Measurements from ENCODE around the gene AUTS2.

AUTS2 gene

DNA sequence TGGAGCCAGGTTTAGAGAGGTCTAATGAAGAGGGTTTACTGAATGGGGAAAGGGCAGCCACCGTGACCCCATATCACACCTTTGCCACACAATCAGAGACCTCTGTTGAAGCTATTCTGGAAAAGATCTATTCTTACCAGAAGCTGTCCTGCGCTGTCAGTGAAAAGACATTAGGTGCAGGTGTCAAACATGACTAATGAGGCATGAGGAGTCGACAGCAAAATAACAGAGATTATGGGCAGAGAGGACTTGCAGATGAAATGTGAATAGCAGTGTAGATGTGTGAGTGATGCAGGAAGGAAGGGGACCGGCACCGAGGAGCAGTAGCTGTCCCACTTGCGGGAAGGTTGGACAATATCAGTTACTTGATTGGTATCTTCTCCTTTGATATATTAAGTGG, 906.0 kb downstream of the AUTS2 start:
- no peak for DNase-seq (ENCODE audit: low read depth)

DNA sequence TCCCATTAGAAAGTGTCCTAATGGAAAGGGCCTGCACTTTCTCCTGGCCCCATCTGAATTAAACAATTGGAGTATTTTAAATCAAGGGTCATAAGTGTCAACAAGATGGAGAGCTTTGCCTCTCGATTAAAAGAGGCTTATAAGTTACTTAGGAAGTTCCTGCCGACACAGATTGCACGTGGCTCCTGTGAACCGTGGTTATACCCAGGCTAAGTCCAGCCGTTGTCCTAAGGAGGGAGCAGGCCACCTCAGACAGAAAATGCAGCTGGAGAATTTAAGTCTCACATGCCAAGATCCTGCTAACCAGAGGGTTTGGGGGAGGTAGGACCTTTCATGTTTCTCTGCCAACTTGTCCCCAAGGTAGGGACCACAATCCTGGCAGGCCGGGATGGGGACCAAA, 907.2 kb downstream of the AUTS2 start:
- no peak for DNase-seq (ENCODE audit: low read depth)

DNA sequence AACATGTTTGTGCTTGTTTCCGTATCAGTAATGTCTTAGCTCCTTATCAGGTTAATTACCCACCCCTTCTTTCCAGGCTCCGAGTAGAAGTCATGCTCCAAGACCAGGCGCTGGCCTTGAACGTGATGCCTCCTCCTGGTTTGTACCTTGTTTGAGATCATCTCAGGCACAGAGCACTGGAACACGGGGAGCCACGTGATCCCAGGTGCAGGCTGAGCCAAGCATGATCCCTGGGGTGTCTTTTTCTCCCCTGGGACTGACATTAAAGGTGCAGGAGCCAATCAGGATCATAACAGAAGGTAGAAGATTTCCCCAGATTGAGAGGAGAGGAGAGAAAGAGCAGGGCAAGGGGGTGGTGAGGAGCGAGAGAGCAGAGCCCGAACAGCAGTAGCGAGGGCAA, 907.6 kb downstream of the AUTS2 start:
- DNase-seq (ENCODE audit: low read depth): no peak

DNA sequence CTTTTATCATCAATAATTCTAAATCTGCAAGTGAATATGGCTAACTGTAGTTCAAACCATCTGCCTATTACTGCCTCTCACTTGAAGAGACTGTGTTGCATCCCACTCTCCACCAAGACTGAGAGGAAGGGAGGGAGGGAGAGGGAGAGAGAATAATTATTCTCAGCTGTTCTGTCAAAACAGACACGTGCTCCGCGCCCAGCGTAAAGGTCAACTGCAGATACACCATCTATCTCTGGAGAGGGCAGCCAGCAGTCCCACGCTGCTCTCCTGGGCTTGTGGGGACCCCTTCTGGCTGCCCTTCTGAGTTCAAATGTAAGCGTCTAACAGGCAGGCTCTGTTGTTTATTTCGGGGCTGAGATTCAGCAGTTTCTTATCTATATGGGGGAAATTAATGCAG, 908.2 kb downstream of the AUTS2 start:
- DNase-seq (ENCODE audit: low read depth): no peak

DNA sequence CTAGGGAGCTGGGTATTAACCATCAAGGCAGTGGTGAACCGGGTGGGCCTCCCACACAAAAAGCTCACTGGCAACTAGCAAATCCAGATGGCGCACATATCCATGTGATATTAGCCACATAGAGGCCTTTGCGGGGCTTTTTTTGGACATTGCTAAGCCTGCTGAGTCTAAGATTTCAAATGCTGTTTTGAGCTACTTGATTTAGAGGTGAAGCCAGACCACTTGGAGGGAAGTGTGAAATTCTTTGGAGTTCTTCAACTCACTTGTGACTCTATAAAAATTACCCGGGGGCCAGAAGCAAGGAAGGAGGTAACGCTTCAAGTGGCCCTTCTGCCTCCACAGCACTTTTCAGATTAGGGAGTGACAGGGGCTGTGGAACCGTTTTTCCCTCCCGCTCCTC, 913.9 kb downstream of the AUTS2 start:
- DNase-seq (ENCODE audit: low read depth): no peak

DNA sequence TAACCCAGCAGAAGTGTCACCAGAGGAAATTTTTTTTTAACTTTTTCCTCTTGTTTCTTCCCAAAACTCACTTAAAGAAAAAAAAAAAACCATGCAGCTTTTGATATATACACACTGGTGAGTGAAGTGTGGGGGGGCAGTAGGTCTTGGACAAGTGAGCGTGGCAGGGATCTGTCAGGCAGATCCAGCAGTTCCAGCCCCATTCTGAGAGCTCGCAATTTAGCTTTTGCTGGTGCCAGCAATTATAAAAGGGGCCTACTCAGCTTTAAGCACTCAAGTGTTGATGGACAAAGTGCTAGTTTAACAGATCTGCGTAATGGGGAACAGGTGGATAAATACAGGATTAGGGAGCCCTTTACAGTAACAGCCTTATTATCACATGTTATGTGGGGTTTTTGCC, 914.5 kb downstream of the AUTS2 start:
- DNase-seq (ENCODE audit: low read depth): no peak

DNA sequence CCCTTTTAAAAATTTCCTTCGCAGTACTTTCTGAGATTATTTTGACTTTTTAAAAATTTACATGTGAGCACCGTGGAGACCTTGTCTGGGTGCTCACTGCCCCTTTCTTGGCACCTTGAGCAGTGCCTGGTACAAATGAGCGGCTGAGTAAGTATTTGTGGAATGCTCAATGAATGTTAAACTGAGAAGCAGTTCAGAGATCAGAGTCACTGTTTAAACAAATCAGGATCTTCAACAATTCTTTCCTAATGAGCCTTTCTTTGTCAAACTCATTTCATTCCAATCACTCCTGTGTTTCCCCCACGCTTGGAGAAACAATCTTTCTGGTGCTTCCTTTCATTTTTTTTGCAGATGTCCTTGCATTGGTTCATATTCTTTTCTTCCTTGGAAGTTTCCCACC, 922.3 kb downstream of the AUTS2 start:
- DNase-seq (ENCODE audit: low read depth): no peak

DNA sequence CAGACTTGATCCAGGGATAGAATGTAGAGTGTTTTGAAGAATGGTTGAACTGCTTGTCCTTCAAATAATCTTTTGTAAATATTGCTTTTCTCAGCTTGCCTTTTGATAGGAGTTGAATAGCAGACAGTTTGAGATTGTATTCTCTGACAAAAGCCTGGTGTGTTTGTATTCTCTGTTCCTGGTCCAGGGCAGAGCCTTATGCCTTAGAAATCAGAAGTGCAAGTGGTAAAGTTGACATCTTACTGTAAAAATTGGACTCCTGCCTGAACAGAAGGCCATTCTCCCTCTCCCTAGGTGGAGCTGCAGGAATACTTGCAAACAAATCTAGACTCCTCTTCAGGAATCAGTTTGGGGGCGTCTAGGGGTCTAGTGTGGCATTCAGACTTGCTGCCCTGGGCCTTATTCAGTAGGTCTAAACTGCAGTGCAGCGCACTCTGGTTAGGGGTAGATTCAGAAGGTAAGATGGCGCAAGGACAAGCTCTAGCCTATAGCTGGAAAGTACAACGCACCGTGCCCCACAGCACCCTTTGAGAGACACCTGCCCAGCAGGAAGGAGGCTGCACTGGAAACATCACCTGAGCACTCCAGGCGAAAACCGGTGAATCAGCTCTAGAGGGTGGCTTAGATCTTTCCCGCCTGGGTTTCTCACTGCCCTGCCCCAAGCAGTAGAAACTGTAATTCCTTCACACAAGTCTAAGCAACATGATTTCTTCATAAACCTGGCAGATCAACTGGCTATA, 925.1 kb downstream of the AUTS2 start:
- DNase-seq (ENCODE audit: low read depth): no peak

DNA sequence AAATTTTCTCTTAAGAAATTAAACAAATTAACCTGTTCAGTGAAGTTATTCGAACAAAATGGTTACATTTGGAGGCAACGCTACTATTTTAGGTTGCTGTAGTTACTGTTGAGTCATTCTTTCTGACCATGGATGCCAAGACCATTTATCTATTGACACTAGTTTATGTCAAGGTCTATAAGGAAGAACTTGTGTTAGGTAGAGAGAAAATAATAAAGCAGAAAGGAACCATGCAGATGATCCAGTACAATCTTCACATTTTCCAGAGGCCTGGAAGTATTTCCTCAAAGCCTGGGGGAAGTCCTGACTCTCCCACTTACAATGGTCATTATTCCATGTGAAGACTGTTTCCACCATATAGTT, 925.7 kb downstream of the AUTS2 start:
- DNase-seq (ENCODE audit: low read depth): no peak

DNA sequence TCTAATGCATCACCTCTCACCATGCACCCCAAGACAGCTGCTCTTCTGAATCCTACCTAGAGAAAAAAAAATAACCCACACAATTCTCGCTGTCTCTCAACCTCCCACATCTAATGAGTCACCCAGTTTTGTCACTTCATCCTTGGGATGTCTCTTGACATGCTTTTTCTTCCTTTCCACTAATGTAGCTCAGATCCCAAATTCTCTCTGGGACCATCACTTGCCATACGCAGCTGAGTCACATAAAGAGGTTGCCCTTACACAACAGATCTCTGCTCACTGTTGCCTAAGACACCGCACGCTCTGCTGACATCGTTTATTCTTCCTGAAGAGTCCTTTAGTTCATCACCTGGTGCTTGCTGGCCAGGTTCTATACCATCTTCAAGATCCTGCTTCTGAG, 927.7 kb downstream of the AUTS2 start:
- no peak for DNase-seq (ENCODE audit: low read depth)

DNA sequence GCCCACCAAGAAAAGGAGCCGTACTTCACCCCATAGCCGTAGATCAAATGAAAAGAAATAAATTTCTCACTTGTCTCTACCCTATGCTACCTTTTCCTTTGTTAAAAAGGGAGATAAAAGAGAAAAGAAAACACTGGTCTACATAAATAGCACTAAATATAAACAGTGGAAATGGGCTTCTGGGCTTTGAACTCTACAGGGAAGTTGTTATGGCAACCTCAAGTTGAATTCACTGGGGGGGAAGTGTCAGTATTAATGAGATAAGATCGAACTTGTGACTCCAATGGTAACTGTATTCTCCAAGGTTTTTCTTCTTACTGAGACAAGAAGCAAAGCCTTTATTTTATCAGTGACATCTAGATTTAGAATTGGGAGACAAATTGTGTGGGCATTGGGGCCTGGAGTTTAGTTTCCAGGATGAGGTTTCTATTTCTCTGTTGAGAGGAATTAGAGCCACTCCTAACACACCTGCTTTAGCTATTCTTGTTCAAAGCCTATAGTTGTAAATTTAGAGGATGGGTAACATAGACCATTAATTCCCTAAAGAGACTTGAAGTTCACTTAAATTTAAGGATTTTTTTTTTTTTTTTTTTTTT, 929.3 kb downstream of the AUTS2 start:
- DNase-seq (ENCODE audit: low read depth): no peak

DNA sequence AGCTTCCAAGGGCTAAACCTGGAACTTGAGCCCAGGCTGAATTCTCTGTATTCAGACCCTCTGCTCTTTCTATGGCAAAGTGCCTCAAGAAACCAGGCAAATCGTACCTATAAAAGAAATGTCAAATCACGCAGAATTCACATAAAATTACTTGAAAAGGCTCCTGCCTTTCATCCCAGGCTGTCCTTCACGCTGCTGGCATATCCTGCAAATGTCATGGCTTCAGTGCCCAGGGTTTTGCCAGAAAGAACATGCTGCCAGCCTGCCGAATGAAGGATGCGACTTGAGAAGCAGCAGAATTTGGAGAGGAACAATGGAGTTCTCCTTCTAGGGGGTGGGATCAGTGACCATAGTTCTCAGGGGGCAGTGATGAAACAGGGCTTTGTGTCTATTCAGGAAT, 931.2 kb downstream of the AUTS2 start:
- DNase-seq (ENCODE audit: low read depth): no peak

DNA sequence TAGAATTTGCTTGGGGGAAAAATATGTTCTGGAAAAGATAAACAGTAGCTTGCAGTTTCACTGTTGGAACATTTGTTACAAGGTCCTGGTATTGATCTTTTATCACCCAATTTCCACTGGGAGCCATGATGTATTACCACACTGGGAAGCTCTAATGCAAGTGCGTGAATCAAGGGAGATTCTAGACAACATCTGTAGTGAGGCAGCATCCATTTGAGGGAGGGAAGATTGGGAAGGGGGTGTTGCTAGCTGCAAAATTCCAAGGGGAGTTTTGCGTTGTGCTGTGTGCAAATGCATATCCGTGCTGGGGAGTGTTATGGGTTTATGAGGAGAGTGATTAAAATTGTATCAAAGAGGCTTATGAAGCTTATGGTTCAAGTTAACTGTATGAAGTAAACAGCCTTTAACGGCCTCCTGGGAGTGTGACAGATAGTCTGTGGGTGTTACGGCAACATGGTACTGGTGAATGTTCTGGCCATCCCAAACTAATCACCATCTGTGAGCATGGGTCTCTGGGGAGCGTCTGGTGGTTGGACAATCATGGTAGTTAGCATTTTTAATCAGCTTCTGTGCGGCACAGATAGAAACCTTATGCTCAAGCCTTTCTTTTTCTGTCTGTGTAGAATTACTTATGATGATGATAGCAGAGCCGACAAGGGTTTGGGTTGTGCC, 931.8 kb downstream of the AUTS2 start:
- DNase-seq (ENCODE audit: low read depth): no peak

DNA sequence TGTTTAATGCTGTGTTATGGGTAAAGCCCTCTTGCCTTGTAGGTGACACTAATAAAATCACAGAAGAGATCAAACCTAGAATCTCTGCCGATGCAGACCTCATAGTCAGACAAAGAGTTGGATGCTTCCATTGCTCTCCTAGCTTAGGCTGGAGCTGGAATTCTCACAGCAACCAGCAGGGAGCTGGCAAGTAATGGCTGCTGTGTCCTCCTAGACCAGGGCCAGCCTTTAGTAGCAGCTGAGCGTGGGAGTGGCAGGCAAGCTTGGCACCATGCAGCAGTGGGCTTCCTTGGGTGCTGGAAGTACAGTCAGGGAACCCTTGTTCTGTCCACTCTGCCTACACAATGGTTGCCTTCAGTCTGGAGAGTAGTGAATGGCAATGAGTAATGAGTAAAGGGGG, 935.3 kb downstream of the AUTS2 start:
- no peak for DNase-seq (ENCODE audit: low read depth)

DNA sequence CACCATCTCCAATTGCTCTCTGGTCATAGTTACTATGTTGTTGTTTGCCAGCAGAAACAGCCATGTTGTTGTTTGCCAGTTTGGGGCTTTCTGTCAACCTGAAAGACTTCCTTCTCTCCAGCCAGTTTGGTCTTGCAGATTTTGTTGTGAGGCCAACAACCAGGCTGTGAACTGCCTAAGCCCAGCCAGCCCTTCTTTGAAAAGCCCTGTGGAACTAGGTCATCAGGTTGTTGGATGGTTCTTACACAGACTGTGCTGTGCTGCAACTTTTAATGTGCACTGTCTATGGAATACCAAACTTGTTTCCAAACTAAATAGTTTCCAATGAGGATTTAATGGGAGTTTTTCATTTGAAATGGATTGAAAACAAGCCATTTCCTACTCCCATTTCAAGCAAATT, 940.9 kb downstream of the AUTS2 start:
- no peak for DNase-seq (ENCODE audit: low read depth)

DNA sequence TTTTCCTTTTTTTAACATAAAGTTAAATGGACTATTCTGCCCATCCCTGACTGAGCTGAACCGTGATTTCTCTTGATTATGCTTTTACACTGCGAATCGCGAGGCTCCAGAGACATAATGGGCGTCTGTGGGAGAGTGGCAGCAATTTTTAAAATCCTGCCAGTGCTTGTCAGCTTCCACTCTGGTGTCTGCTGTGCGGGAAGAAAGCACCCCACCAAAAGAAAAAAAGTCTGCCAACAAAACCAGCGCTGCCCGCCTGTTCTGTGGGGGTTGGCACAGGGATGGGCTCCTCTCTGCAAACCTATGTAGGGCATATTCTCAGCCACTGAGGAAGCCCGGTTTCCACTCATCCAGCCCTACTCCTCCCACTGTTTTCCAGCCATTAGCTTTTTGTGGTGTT, 941.3 kb downstream of the AUTS2 start:
- DNase-seq (ENCODE audit: low read depth): no peak

DNA sequence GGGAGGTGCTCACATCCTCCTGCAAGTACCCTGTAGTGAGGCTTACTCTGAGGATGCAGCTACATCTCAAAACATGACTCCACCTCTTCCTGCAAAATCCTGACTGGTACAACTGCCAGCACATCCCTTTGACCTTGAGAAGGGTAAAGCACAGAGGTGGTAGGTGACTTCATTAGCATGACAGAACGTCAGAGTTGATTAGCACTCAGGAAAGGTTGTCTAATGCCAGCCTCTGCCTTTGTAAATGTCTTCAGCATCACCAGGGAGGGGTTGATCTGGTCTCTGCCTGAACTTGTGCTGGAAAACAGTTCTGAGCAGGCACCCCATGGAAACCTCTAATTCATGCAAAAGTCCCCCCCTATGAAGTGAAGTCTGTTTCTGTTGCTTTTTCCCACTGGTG, 942.4 kb downstream of the AUTS2 start:
- no peak for DNase-seq (ENCODE audit: low read depth)

DNA sequence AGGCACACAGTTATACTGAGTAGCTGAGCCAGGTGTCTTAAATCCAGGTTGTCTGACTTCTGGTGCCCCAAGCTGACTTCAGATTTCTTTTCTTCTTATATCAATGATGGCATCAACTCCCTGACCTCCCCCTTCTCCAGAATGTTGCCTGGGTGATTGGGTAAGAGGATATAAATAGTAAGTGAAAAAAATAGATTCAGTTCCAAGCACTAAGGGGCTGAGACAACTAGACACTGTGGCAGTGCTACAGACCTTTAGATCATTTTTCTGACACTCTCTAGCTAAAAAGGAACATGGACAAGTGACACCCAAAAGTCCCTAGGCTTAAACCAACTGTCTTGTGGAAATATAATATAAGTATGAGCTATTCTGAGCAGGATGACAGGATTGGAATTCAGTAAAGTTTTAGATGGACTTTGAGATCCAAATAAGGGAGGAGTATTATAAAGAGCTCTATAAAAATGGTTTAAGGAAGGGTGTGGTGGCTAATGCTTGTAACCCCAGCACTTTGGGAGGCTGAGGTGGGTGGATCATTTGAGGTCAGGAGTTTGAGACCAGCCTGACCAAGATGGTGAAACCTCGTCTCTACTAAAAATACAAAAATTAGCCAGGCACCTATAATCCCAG, 944.6 kb downstream of the AUTS2 start:
- no peak for DNase-seq (ENCODE audit: low read depth)

DNA sequence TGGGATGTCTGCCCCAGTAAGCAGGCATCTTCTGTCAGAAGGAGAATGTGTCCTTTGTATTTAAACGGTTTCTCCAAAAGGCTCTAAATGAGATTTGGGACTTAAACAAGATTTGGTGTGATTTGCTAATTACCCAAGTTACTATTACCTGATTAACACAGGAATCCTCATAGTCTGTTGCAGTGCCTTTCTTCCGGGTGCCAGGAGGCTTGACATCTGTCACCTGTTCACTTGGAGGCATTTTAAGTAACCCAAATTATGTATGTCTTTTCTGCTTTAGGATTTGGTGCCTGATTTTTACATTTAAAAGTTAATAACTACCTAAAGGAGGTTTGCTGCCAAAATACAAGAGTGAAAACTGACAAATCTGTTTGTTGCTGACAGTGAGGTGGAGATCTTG, 945.7 kb downstream of the AUTS2 start:
- no peak for DNase-seq (ENCODE audit: low read depth)

DNA sequence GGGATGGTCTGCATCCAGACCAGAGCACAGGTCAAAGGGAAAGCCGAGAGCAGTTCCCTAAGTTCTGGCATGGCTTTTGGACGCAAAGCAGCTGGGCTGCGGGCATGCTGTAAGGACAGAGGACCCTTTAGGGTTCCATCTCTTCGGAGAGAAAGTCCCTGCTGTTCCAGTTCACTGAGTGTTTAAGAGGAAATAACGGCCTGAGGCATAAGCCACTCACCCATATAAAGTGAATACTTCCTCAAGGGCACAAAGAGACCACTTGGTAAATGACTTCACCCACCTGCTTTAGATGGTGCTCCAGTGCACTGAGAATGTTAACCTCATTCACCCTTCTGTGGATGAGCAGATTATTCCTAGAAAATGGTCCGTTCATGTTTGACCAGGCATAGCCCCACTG, 946.9 kb downstream of the AUTS2 start:
- DNase-seq (ENCODE audit: low read depth): no peak

DNA sequence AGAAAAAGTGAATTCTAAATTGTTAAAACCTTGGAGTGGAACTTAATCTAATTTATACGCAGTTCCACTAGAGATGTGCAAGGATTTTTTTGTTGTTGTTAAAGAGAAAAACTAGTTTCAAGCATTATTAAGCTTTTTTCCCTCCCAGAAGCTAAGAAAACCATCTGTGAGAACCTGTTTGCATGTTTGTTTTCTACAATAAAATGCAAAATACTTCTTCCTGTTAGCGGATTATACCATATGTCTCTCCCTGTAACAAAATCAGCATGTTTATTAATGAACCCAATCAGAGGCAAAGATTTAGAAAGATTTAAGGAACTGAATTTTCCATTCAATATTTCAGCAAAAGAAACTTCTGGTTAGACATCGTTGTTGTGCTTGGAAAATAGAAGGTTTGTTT, 953.9 kb downstream of the AUTS2 start:
- DNase-seq (ENCODE audit: low read depth): no peak

DNA sequence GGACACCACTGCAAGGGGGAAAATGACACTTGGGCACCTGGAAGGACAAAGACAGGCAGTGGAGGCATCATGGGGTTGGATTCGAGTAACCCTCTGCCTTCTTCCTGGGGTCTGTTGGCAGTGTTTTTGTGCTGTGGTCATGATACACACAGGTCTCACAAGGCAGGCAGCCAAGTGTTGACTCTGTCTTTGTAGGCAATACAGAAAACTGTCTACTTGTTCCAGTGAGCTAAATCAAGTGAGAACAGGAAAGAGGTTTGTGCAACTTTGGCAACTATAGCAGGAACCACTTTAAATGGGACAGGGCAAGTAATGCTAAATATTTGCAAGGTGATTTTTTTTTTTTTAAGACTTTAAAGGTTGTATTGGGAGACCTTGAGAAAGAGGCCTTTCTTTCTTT, 955.1 kb downstream of the AUTS2 start:
- DNase-seq (ENCODE audit: low read depth): no peak

DNA sequence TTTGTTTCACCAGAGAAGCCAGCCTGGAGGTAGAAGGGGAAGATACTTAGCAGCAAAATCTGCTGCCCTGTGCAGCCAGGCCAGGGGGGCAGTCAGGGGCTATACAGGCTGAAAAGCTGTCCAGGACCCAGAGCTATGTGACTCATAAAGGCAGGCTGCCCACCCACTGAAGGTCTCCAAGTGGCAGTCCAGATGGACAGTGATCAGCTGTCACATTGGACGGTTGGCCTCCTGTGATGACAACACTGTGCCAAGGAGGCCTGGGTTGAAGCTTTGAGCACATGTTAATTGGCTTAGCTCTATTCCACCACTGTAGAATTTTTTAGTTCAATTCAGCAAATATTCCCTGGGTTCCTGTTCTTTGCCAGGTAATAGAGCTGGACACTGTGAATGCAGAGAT, 956.4 kb downstream of the AUTS2 start:
- no peak for DNase-seq (ENCODE audit: low read depth)

Measured in CMK (cell line).